Measurements from ENCODE around the gene KRT34. TPM values are rescaled to one million over a fixed set of nuclear protein-coding genes. Genes with fewer than 3 reads are reported as not detected.
"Not testable (repeated sequence)": the region's sequence is repeated elsewhere in the genome, so short reads cannot be mapped to it uniquely, and the experiment has no call there.

The KRT34 gene
- total RNA-seq, 1 donor from 2014 or later = not detected

DNA sequence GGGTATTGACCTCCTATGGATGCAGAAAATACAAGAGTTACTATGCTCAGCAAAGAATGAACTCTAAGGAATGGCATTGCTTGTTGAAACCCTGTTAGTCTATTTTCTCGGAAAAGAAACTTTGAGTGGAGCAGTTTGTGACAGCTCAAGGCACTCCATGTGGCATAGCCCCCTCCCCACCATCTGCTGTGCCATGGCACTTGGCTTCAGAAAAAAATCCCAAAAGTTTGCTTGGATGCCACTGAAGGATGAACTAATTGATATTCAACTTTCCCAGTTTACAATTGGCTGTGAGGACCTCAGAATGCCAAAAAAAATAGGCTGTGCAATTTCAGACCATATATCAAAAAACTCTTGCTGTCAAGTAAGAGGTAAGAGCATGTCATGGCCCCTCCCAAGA is 13.5 kb upstream of the KRT34 start:
- no peaks in the 10 kb centered on the region for H3K36me3 Mint-ChIP-seq (ENCODE audit: low read depth)
- H3K4me3 Mint-ChIP-seq = no peak overlapping the region
- DNase-seq = no peak
- H3K27me3 Mint-ChIP-seq = peaks cover 34% of the 10 kb centered on the region
- no peaks in the 10 kb centered on the region for H3K9me3 Mint-ChIP-seq
- ATAC-seq (ENCODE audit: low read depth) = no peak
- ChIA-PET CTCF (no interaction called here), POLR2A (no interaction called here)
- TF ChIP-seq, protein P1, sequence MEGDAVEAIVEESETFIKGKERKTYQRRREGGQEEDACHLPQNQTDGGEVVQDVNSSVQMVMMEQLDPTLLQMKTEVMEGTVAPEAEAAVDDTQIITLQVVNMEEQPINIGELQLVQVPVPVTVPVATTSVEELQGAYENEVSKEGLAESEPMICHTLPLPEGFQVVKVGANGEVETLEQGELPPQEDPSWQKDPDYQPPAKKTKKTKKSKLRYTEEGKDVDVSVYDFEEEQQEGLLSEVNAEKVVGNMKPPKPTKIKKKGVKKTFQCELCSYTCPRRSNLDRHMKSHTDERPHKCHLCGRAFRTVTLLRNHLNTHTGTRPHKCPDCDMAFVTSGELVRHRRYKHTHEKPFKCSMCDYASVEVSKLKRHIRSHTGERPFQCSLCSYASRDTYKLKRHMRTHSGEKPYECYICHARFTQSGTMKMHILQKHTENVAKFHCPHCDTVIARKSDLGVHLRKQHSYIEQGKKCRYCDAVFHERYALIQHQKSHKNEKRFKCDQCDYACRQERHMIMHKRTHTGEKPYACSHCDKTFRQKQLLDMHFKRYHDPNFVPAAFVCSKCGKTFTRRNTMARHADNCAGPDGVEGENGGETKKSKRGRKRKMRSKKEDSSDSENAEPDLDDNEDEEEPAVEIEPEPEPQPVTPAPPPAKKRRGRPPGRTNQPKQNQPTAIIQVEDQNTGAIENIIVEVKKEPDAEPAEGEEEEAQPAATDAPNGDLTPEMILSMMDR (IDR thresholded peaks at IDR 0.05) = no peak
- no peaks in the 10 kb centered on the region for H3K4me1 Mint-ChIP-seq
- intact Hi-C loops (cut with micrococcal nuclease) = no loop called here
- no peak overlapping the region for H3K27ac Mint-ChIP-seq

DNA sequence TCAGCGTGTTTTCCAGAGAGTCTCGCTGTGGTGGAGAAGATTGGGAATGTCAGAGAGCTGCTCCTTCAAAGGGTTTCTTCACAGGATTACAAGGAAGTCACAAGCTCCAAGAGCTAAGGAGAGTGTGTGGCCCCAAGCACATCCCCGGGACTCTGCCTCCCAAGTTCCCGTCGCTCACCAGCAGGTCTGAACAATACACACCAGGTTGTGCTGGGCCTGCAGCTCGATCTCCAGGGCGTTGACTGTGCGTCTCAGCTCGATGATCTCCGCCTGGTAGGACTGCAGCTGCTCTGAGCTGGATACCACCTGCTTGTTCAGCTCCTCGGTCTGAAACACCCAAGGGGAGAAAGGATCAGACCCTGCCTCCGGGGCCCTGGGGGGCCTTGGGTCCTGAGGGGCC is 12.9 kb upstream of the KRT34 start:
- H3K4me1 Mint-ChIP-seq; H3K9me3 Mint-ChIP-seq; DNase-seq; H3K36me3 Mint-ChIP-seq (ENCODE audit: low read depth); H3K27ac Mint-ChIP-seq; ATAC-seq (ENCODE audit: low read depth); intact Hi-C loops (cut with micrococcal nuclease); POLR2A ChIA-PET; H3K4me3 Mint-ChIP-seq; CTCF ChIA-PET: not testable (repeated sequence)
- peaks cover 38% of the 10 kb centered on the region for H3K27me3 Mint-ChIP-seq

DNA sequence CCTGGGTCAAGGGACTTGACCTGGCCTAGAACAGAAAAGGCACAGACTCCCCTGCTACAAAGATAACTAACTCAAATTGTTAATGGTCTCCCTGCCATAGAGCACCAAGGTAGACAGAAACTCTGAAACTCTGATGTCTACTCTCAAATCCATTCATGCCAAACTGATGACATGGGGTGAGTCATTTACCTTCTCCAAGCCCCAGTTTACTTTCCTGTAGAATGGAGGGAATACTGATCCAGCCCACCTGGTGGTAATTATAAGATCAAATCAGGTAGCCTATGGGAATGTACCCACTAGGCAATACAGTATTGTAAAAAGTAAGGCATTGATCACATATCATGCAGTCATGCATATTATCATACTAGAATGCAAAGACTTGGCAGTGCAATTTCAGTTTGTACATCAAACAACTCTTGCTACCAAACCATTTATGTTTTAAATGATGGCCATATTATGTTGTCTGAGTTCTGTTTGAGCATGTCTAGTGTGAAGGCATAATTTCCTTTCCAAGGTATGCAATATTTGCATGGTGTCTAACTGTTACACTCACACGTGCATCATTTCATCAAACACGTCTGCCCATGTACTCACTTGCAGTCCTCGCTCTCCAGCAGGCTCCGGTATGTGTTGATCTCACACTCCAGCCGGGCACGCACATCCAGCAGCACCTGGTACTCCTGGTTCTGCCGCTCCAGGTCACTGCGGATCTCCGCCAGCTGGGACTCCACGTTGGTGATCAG is 12.3 kb upstream of the KRT34 start:
- Mint-ChIP-seq H3K27me3 (peaks cover 41% of the 10 kb centered on the region), H3K27ac (no peak overlapping the region), H3K4me1 (no peaks in the 10 kb centered on the region), H3K4me3 (no peak overlapping the region), H3K36me3 (ENCODE audit: low read depth) (no peaks in the 10 kb centered on the region), H3K9me3 (no peaks in the 10 kb centered on the region)
- TF ChIP-seq, protein P1 (IDR thresholded peaks at IDR 0.05) = no peak
- ChIA-PET CTCF (no interaction called here), POLR2A (no interaction called here)
- intact Hi-C loops (cut with micrococcal nuclease) = no loop called here
- no peak for DNase-seq
- ATAC-seq (ENCODE audit: low read depth) = no peak

DNA sequence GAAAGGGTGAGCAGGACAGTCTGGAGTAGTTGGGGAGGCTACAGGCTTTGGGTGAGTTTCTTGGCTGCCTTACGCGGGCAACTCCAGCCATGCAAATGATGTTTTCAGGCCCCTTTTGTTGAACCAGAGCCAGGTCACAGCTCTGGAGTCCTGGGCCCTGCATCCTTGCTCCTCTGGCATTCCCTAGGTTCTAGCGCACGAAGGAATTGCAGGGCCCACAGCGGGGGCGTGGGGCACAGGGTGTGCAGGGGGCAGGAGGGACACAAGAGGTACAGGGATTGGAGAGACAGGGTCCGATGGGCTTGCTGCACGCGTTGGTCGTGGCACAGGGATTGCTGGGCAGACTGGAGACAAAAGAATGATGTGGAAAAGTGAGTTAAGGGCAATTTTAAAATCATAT is 11.7 kb upstream of the KRT34 start:
- ATAC-seq (ENCODE audit: low read depth) (no peak), DNase-seq (no peak)
- intact Hi-C loops (cut with micrococcal nuclease) = no loop called here
- TF ChIP-seq, protein P1 (IDR thresholded peaks at IDR 0.05) = no peak
- no peaks in the 10 kb centered on the region for H3K36me3 Mint-ChIP-seq (ENCODE audit: low read depth)
- ChIA-PET POLR2A (no interaction called here), CTCF (no interaction called here)
- H3K27ac Mint-ChIP-seq = no peak overlapping the region
- no peaks in the 10 kb centered on the region for H3K4me1 Mint-ChIP-seq
- H3K9me3 Mint-ChIP-seq = no peaks in the 10 kb centered on the region
- H3K4me3 Mint-ChIP-seq = no peak overlapping the region
- H3K27me3 Mint-ChIP-seq = peaks cover 44% of the 10 kb centered on the region

DNA sequence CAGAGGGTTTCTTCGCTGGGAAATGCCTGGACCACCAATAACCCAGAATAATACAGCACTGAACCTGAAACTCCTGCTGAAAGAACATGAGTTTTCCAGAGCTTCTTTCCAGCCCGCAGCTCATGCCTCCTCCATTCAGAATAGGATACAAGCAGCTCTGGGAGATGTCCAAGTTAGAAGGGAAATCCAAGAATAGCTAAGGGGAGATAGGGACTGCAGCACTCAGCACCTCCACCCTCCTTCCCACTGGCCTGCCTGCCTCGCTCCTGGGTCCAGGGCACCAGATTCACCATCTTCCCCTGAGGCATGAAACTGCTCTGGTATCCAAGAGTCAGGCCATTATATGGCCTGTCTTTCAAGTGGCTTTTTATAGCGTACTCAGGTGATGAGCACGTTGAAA is 11.2 kb upstream of the KRT34 start:
- Mint-ChIP-seq H3K4me3 (no peak overlapping the region), H3K36me3 (ENCODE audit: low read depth) (no peaks in the 10 kb centered on the region), H3K9me3 (no peaks in the 10 kb centered on the region), H3K27ac (no peak overlapping the region), H3K27me3 (peaks cover 48% of the 10 kb centered on the region), H3K4me1 (no peaks in the 10 kb centered on the region)
- ATAC-seq (ENCODE audit: low read depth) = no peak
- TF ChIP-seq, protein P1 (IDR thresholded peaks at IDR 0.05) = no peak
- CTCF ChIA-PET = no interaction called here
- intact Hi-C loops (cut with micrococcal nuclease) = no loop called here
- POLR2A ChIA-PET = no interaction called here
- no peak for DNase-seq

DNA sequence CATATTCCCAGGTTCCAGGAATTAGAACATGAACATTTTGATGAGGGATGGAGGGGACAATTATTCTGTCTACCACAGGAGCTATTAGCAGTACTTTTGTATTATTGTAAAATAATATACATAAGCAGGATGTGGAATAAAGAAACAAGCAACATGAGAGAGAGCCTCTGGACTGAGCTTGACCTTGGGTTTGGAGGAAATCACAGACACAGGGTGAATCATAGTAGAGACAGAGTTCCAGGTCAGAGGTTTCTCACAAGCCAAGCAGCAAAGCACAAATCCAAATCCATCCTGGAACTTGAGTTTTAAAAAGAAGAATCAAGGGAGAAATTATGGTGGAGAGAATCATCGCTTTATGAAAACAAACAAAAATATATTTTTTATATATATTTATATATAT is 10.2 kb upstream of the KRT34 start:
- Mint-ChIP-seq H3K4me3 (no peak overlapping the region), H3K4me1 (no peaks in the 10 kb centered on the region), H3K9me3 (peaks cover 9% of the 10 kb centered on the region), H3K36me3 (ENCODE audit: low read depth) (no peaks in the 10 kb centered on the region), H3K27me3 (peaks cover 52% of the 10 kb centered on the region), H3K27ac (no peak overlapping the region)
- CTCF ChIA-PET = no interaction called here
- POLR2A ChIA-PET = no interaction called here
- ATAC-seq (ENCODE audit: low read depth) = no peak
- TF ChIP-seq, protein P1 (IDR thresholded peaks at IDR 0.05) = no peak
- DNase-seq = no peak
- intact Hi-C loops (cut with micrococcal nuclease) = no loop called here

Measured in activated B cell treated with CpG ODN at 0.5 μM for 24 hours (primary cell).